Muscle of back (tissue), 11 donors: ENCODE data around the gene MIB2. TPM values are rescaled to one million over a fixed set of nuclear protein-coding genes. Genes with fewer than 3 reads are reported as not detected.
A peak's percentile ranks its signal among the peaks of the same experiment; 100 is the strongest.

Experiments
- DNase-seq, 3 donors: peaks; one replicate each; pipeline versions ENCODE4 v3.0.0 to v3.0.0-alpha.2; 2013
- polyA plus RNA-seq, 10 donors: library from polyadenylated mRNA; unstranded; fragments of 120-200 nt; gene quantifications; one replicate each; pipeline ENCODE4 v1.2.1, GENCODE V29; 2013; ENCODE audit not compliant: insufficient read length in 10 of 10

Gene MIB2
- polyA plus RNA-seq, 10 donors = 34.0 to 75.0 (median 57.5) TPM

DNA sequence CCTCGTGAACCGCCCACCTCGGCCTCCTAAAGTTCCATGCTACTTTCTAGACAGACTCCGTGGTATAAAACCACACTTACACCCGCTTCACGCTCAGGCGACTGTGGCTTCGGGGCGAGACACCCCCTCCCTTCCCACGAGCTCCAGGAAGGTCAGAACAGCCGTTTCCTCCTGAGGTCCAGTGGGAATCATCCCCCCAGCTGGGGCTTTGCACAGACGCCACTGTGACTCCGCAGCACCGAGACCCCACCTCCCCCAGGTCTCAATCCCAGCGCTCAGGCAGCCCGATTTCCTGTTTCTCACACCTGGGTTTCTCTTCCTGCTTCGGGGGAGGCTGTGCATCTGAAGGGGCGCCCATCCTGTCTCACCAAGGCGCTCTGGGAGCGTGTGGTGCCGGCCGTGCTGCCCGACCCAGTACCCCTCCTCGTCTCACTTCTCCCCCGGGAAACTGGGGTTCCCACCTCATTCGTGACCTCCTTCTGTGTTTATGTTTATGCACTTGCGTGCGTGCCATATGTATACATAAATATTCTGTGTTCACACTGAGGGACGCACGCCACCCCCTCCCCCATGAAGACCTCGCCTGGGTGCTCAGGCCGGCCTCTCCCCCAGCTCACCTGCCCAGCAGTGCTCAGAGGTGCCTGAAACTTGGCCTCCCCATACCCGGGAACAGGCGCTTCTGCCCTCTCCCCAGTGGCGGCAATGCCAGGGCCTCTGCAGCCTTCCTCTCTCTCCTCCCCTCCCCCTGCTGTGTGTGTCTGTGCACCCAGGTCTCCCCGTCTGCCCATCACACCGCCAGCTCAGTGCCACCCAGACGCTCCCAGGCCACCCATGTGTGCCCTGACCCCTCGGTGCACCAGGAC is 62.6 kb downstream of the MIB2 start:
- DNase-seq = peak in 1 of 3 donors; percentile 33

GRCh38 chr1:1678581-1679380 is 63.5 kb downstream of the MIB2 start:
- no peak for DNase-seq

Other genes starting within 250 kb of the MIB2 start
- gene AURKAIP1, start 240.3 kb upstream of the MIB2 start, polyA plus RNA-seq = 10 to 100 TPM; 44.1 to 80.7 (median 57.9) TPM
- 100 to 1,000 TPM in 9 of 10 donors, 10 to 100 TPM in 1; 99.5 to 280 (median 146) TPM for gene CCNL2, start 216.2 kb upstream of the MIB2 start, polyA plus RNA-seq
- gene MRPL20, start 208.2 kb upstream of the MIB2 start, polyA plus RNA-seq = 100 to 1,000 TPM in 7 of 10 donors, 10 to 100 TPM in 3; 93.2 to 116 (median 110) TPM
- 10 to 100 TPM; 10.3 to 15.7 (median 14.3) TPM for gene ANKRD65, start 194.2 kb upstream of the MIB2 start, polyA plus RNA-seq
- 10 to 100 TPM; 39.3 to 78.6 (median 50.7) TPM for gene VWA1, start 179.8 kb upstream of the MIB2 start, polyA plus RNA-seq
- gene ATAD3C, start 165.8 kb upstream of the MIB2 start, polyA plus RNA-seq = 1 to 10 TPM in 1 of 10 donors, under 1 TPM in 9; 0.25 to 1.5 (median 0.61) TPM
- gene ATAD3B, start 143.7 kb upstream of the MIB2 start, polyA plus RNA-seq = 10 to 100 TPM in 8 of 10 donors, 1 to 10 TPM in 2; 8.5 to 14.5 (median 12.0) TPM
- gene ATAD3A, start 103.3 kb upstream of the MIB2 start, polyA plus RNA-seq = 10 to 100 TPM; 10.2 to 21.1 (median 17.9) TPM
- gene TMEM240, start 74.9 kb upstream of the MIB2 start, polyA plus RNA-seq = 1 to 10 TPM; 1.7 to 8.0 (median 3.5) TPM
- 10 to 100 TPM; 80.9 to 98.9 (median 86.8) TPM for gene SSU72, start 40.6 kb upstream of the MIB2 start, polyA plus RNA-seq
- gene FNDC10, start 15.4 kb upstream of the MIB2 start, polyA plus RNA-seq = 1 to 10 TPM in 9 of 10 donors, under 1 TPM in 1; 0.97 to 3.9 (median 2.1) TPM
- 10 to 100 TPM; 17.5 to 52.0 (median 25.9) TPM for gene MMP23B, start 16.7 kb downstream of the MIB2 start, polyA plus RNA-seq
- gene CDK11B, start 43.5 kb downstream of the MIB2 start, polyA plus RNA-seq = 10 to 100 TPM; 31.1 to 35.7 (median 33.1) TPM
- gene SLC35E2B, start 77.3 kb downstream of the MIB2 start, polyA plus RNA-seq = 10 to 100 TPM; 29.1 to 61.6 (median 45.5) TPM
- gene CDK11A, start 108.9 kb downstream of the MIB2 start, polyA plus RNA-seq = 10 to 100 TPM; 16.7 to 31.9 (median 21.2) TPM
- 10 to 100 TPM; 25.1 to 40.0 (median 30.4) TPM for gene NADK, start 163.0 kb downstream of the MIB2 start, polyA plus RNA-seq